GM18508 (cell line): ENCODE measurements around the gene EIF4EBP2.

Experiments
- ATAC-seq: cut with Tn5 transposase; IDR thresholded peaks from one replicate; pipeline ENCODE4 v1.9.1; 2021; ENCODE audit warnings: moderate number of reproducible peaks; ENCODE audit not compliant: insufficient read depth, unreplicated experiment

Gene EIF4EBP2

GRCh38 chr10:70426823-70427222 is 22.9 kb downstream of the EIF4EBP2 start:
- no peak for ATAC-seq

GRCh38 chr10:70430493-70431445 is 26.8 kb downstream of the EIF4EBP2 start:
- no peak for ATAC-seq

GRCh38 chr10:70432101-70432500 is 28.2 kb downstream of the EIF4EBP2 start:
- no peak for ATAC-seq

GRCh38 chr10:70432561-70433263 is 28.8 kb downstream of the EIF4EBP2 start:
- ATAC-seq = no peak

- ATAC-seq = no peak
Measured at GRCh38 chr10:70433581-70434280, 29.8 kb downstream of the EIF4EBP2 start.

- no peak for ATAC-seq
Measured at GRCh38 chr10:70435241-70436085, 31.5 kb downstream of the EIF4EBP2 start.

GRCh38 chr10:70437721-70438120 is 33.8 kb downstream of the EIF4EBP2 start:
- no peak for ATAC-seq

GRCh38 chr10:70440296-70441160 is 36.6 kb downstream of the EIF4EBP2 start:
- no peak for ATAC-seq

GRCh38 chr10:70441161-70441894 is 37.4 kb downstream of the EIF4EBP2 start, which contains the start of gene NODAL:
Gene NODAL, minus strand, starts transcription at chr10:70441681. Its CDS starts 14 bp downstream, at chr10:70441667.
- ATAC-seq = no peak

- no peak for ATAC-seq
Measured at GRCh38 chr10:70441895-70442309, 38.0 kb downstream of the EIF4EBP2 start.

- no peak for ATAC-seq
Measured at GRCh38 chr10:70442332-70442988, 38.5 kb downstream of the EIF4EBP2 start.

- ATAC-seq = no peak
Measured at GRCh38 chr10:70444744-70445143, 40.8 kb downstream of the EIF4EBP2 start.

GRCh38 chr10:70445718-70446657 is 42.0 kb downstream of the EIF4EBP2 start:
- ATAC-seq = no peak

- ATAC-seq = no peak
Measured at GRCh38 chr10:70448236-70448635, 44.3 kb downstream of the EIF4EBP2 start.

- ATAC-seq = no peak
Measured at GRCh38 chr10:70455213-70455630, 51.3 kb downstream of the EIF4EBP2 start.

- ATAC-seq = no peak
Measured at GRCh38 chr10:70456164-70456563, 52.2 kb downstream of the EIF4EBP2 start.
